HFFc6 (cell line): Measurements from ENCODE around the gene CHST11. TPM values are rescaled to one million over a fixed set of nuclear protein-coding genes. Genes with fewer than 3 reads are reported as not detected.

Experiments used
- DNase-seq: peaks from one replicate; pipeline ENCODE4 v3.0.0-alpha.2; 2018
- H3K27ac Mint-ChIP-seq: 2 replicates; pipeline ENCODE4 v1.8.0; 2020; ENCODE audit warnings: mild to moderate bottlenecking, mixed read lengths
- H3K27me3 Mint-ChIP-seq: 2 replicates; pipeline ENCODE4 v1.8.0; 2021; ENCODE audit warnings: mild to moderate bottlenecking, moderate library complexity, mixed read lengths; ENCODE audit not compliant: insufficient read depth
- H3K36me3 Mint-ChIP-seq: 2 replicates; pipeline ENCODE4 v1.8.0; 2021; ENCODE audit warnings: low read depth, mixed read lengths
- H3K4me1 Mint-ChIP-seq: 2 replicates; pipeline ENCODE4 v1.8.0; 2020; ENCODE audit warnings: low read depth, mixed read lengths
- H3K4me3 Mint-ChIP-seq: 2 replicates; pipeline ENCODE4 v1.8.0; 2020; ENCODE audit warnings: mild to moderate bottlenecking, moderate library complexity, mixed read lengths
- H3K9me3 Mint-ChIP-seq: 2 replicates; pipeline ENCODE4 v1.8.0; 2020; ENCODE audit warnings: mild to moderate bottlenecking, mixed read lengths
- CTCF ChIP-seq: fragments of 200-600 bp; sonication (generic); IDR thresholded peaks from 2 replicates; pipeline ENCODE4 v1.5.0; 2021; ENCODE audit warnings: antibody characterized with exemption, mild to moderate bottlenecking
- total RNA-seq, 6 experiments: library from RNA; stranded (reverse); fragmentation: NEBNext Ultra II Directional; extraction: Animal tissue kit (Norgen Biotek cat#: 25700); gene quantifications; 2 replicates in 1 of 6; 3 replicates in 5 of 6; pipeline ENCODE4 v1.2.3, GENCODE V29; 2021

The CHST11 gene
- total RNA-seq, 6 experiments from 2014 or later, result 2.4 to 4.3 (median 3.8) TPM

- no peak for TF ChIP-seq CTCF
- peaks cover 56% of the 10 kb centered on the region for H3K4me1 Mint-ChIP-seq
- H3K36me3 Mint-ChIP-seq, result peaks cover 9% of the 10 kb centered on the region
- H3K9me3 Mint-ChIP-seq, result no peaks in the 10 kb centered on the region; the same call in 1 of the 2 replicates
- DNase-seq, result no peak
- peak overlapping the region; percentile 95 for H3K27ac Mint-ChIP-seq
- peaks cover under 1% of the 10 kb centered on the region for H3K27me3 Mint-ChIP-seq
- peak overlapping the region; percentile 17; the same call in 1 of the 2 replicates for H3K4me3 Mint-ChIP-seq
Measured at GRCh38 chr12:104694711-104695110, 238.0 kb downstream of the CHST11 start.

GRCh38 chr12:104695453-104696148 is 238.9 kb downstream of the CHST11 start:
- Mint-ChIP-seq H3K4me3 (peak overlapping the region; percentile 73), H3K9me3 (no peaks in the 10 kb centered on the region; the same call in 1 of the 2 replicates), H3K27ac (peak overlapping the region; percentile 95), H3K36me3 (peaks cover 9% of the 10 kb centered on the region), H3K27me3 (no peaks in the 10 kb centered on the region; the same call in none of the 2 replicates), H3K4me1 (peaks cover 62% of the 10 kb centered on the region)
- TF ChIP-seq CTCF, result no peak
- DNase-seq, result peak; percentile 78

GRCh38 chr12:104697186-104697585 is 240.4 kb downstream of the CHST11 start:
- peaks cover 9% of the 10 kb centered on the region for H3K36me3 Mint-ChIP-seq
- H3K27ac Mint-ChIP-seq, result no peak overlapping the region
- H3K4me3 Mint-ChIP-seq, result no peak overlapping the region
- no peaks in the 10 kb centered on the region; the same call in none of the 2 replicates for H3K27me3 Mint-ChIP-seq
- no peak for DNase-seq
- peaks cover 69% of the 10 kb centered on the region for H3K4me1 Mint-ChIP-seq
- H3K9me3 Mint-ChIP-seq, result no peaks in the 10 kb centered on the region; the same call in 1 of the 2 replicates
- TF ChIP-seq CTCF, result no peak

- DNase-seq, result peak; percentile 40
- Mint-ChIP-seq H3K4me1 (peaks cover 84% of the 10 kb centered on the region), H3K27ac (peak overlapping the region; percentile 67)
Measured at GRCh38 chr12:104698871-104699270, 242.1 kb downstream of the CHST11 start.

GRCh38 chr12:104699489-104700190 is 242.9 kb downstream of the CHST11 start:
- no peak overlapping the region for H3K27ac Mint-ChIP-seq
- no peak for DNase-seq

More at GRCh38 chr12:104698871-104699270, 242.1 kb downstream of the CHST11 start:
- H3K9me3 Mint-ChIP-seq, result no peaks in the 10 kb centered on the region
- no peak for TF ChIP-seq CTCF
- H3K4me3 Mint-ChIP-seq, result no peak overlapping the region
- no peaks in the 10 kb centered on the region; the same call in none of the 2 replicates for H3K27me3 Mint-ChIP-seq
- H3K36me3 Mint-ChIP-seq, result no peaks in the 10 kb centered on the region

More at GRCh38 chr12:104699489-104700190, 242.9 kb downstream of the CHST11 start:
- H3K36me3 Mint-ChIP-seq, result no peaks in the 10 kb centered on the region
- no peaks in the 10 kb centered on the region; the same call in none of the 2 replicates for H3K27me3 Mint-ChIP-seq
- H3K4me1 Mint-ChIP-seq, result peaks cover 77% of the 10 kb centered on the region
- no peak for TF ChIP-seq CTCF
- no peaks in the 10 kb centered on the region for H3K9me3 Mint-ChIP-seq
- no peak overlapping the region for H3K4me3 Mint-ChIP-seq
